Stimulated activated CD8-positive, alpha-beta memory T cell treated with anti-CD3 and anti-CD28 coated beads, Interleukin-4, amount 100 ng/mL, for 1 hour (primary cell): ENCODE results near the gene ALDH3A1.

Experiments
- DNase-seq, 2 donors: peaks; one replicate each; pipeline ENCODE4 v3.0.0-alpha.2; 2020; ENCODE audit warnings: low read depth in 2 of 2, low spot score in 1 of 2

Gene ALDH3A1

GRCh38 chr17:19760746-19761145 is 12.6 kb upstream of the ALDH3A1 start:
- no peak for DNase-seq

- DNase-seq: no peak
These were observed 11.8 kb upstream of the ALDH3A1 start for GRCh38 chr17:19759568-19760549.

DNA sequence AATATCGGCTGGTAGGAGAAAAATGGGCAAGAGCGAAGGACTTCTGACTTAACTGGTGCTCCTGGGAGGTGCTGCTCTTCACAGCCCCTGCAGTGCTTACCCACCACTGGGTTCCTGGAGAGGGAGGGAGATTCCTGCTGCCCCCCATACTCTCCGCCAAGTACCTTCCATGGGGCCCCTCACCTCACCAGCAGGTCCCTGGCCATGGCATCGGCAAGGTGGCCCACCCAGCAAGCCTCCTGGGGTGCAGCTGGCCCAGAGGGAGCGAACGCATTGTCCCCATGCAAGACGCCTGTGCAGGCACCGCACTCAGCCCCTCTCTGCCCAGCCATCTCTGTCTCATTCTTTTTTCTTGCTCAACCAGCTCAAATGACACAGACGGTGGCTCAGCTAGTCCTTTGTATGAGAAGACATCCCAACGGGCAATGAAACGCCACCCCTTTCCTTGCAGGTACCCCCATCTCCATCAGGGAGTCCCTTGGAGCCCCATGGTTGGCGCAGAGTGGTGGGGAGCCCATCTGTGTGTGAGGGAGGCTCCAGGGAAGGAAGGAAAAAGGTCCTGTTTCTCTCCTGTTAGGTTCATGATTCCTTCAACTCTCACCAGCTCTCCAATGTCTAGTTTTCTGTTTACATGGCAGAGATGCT is 9.6 kb upstream of the ALDH3A1 start:
- DNase-seq: no peak

GRCh38 chr17:19756546-19756945 is 8.4 kb upstream of the ALDH3A1 start:
- no peak for DNase-seq

- DNase-seq: no peak
These were observed 7.9 kb upstream of the ALDH3A1 start for GRCh38 chr17:19755821-19756510.

- DNase-seq: no peak
These were observed 7.3 kb upstream of the ALDH3A1 start for GRCh38 chr17:19755392-19755791.

DNA sequence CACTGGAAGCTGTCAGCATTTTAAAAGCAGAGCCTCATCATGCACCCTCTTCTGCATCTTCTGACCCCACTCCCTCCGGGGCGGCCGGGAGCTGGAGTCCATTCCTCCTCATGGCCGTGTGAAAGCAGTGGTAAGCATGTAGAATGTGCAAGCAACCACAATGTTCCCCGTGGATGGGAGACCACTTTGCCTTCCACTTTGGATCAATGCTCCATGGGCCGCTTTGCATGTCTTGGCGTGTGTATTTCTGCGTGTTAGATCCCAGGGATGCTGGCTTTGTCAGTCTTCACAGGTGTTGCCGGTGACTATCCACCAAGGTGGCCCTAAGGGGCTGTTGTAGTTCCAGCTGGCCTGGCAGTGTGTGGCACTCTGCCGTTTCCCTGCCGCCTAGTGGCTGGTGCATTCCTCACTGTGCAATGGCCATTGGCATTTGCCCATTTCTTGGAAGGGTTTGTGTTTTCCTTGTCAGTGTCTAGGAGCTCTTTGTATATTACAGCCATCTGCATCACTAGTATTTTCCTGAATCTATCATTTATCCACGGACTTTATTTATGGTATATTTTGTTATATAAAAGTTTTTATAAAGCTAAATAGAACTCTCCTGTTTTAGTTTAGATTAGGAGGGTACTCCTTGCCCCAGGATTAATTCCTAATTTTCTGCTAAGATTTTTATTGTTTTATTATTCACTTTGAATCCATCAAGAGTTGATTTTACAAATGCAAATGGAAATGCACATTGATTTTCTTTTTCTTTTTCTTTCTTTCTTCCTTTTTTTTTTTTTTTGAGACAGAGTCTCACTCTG is 5.8 kb upstream of the ALDH3A1 start:
- DNase-seq: no peak

- no peak for DNase-seq
These were observed 5.0 kb upstream of the ALDH3A1 start for GRCh38 chr17:19753051-19753509.

GRCh38 chr17:19752216-19753050 is 4.3 kb upstream of the ALDH3A1 start:
- no peak for DNase-seq

- no peak for DNase-seq
These were observed 2.7 kb upstream of the ALDH3A1 start for GRCh38 chr17:19750835-19751234.

GRCh38 chr17:19750020-19750572 is 2.0 kb upstream of the ALDH3A1 start:
- DNase-seq: no peak

- no peak for DNase-seq
These were observed 702 bp upstream of the ALDH3A1 start for GRCh38 chr17:19748807-19749193.

- DNase-seq: no peak
These were observed 859 bp downstream of the ALDH3A1 start for GRCh38 chr17:19747159-19747719.

DNA sequence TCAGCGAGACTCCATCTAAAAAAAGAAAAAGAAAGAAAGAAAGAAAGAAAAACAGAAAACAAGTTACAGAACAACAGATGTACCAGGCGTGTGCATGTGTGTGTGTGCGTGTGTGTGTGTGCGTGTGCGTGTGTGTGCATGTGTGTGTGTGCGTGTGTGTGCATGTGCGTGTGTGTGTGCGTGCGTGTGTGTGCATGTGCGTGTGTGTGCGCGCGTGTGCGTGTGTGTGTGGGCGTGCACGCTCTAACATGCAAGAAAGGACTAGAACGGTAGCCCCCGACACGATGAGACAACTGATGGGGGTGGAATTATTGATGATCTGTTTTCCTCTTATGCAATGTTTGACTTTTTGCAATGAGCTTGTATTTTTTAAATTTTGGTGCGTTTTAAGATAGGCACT is 1.6 kb downstream of the ALDH3A1 start:
- no peak for DNase-seq

DNA sequence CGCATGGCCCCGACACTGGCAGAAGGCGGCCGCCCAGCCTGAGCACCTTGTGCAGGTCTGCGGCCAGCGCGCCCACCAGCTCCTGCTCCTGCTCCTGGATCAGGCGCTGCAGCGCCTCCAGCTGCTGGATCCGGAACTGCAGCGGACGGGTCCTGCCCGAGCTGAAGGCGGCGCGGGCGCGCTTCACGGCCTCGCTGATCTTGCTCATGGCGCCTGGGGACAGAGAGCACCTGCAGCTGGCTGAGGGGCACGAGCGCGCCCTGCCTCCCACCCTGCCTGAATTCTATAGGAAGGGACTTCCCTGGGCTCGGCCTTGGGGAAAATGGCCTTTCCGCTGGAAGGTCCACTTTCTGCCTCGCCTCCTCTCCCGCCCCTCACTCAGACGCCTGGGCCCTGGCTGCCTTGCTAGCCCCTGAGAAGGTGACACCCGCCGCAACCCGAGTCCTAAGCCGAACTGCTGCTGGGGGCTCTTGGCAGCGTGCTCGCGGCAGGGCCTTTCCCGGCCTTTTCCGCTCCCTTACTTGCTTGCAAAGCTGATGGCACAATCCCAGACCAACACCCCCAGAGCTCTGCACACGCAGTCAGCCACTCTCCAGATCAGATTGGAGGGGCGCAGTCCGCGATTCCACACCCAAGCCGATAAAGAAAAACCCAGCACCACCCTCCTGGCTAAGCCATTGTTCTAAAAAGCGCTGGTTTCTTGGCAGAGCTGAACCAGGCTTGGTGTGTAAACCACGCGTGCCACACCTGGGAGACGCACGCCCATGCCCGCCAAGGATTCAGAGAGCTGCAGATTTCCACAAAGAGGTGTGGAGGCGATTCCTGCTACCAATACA is 3.0 kb downstream of the ALDH3A1 start:
- peak; percentile 46 to 60 for DNase-seq

GRCh38 chr17:19744492-19744891 is 3.6 kb downstream of the ALDH3A1 start:
- no peak for DNase-seq

DNA sequence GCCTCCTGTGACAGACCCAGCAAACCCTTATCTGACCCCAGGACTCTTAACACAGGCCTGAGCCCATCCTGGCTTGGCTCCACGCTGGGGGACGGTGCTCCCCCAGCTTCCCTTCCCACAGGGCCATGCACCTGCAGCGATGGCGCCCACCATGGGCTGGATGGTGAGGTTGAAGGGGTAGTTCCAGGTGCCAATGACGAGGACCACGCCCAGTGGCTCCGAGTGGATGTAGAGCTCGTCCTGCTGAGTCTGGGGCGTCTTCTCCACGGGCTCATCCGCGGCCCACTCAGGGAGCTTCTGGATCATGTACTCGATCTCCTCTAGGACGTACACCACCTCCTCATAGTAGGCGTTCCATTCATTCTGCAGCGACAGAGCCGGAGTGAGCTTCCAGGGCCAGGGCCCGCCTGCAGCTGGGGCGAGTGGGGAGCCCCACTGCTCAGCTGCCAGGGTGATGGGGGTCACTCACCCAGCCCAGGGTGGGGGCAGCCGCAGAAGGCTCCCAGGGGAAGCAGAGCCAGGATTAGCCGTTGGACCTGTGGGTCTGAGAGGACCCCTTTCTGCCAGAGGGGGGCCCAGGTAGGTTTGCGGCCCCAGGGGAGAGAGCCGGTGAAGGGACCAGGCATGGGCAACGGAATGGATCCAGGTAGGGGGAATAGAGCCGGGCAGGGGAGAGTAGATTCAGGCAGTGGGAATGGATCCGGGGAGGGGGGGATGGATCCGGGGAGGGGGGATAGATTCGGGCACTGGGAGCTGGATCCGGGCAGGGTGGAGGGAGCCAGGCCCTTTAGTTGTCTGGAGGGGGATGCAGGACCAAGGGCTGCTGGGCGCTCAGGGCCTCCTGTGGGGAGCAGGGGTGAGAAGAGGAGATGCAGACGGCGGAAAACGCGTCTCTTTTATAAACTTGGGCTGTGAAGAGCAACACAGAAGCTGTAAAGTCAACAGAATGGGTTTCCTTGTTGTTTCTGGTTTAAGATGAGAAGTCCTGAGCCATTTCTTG is 4.7 kb downstream of the ALDH3A1 start:
- no peak for DNase-seq
